ENCODE results near the gene ANKRD16.
"Not testable (repeated sequence)": the region's sequence is repeated elsewhere in the genome, so short reads cannot be mapped to it uniquely, and the experiment has no call there.

ANKRD16 gene

DNA sequence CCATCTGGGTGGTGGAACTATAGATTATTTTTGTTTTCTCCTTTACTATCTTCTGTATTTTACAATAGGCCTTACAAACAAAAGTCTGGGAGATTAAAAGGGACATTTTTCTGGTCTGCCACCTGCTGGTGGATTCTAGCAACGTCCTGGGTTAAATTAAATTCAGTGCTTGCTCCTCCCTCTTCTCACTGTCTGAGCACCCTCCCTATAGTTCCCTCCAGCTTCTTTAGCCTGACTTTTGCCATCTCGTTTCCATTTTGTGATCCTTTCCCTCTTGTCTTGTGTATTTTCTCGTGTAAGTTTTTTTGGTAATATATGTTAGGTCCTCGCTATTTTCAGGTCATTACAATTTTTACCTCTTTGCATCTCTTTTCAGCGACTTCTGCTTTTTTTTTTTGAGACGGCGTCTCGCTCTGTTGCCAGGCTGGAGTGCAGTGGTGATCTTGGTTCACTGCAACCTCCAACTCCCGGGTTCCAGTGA is 16.1 kb downstream of the ANKRD16 start:
- TF ChIP-seq, protein P1, sequence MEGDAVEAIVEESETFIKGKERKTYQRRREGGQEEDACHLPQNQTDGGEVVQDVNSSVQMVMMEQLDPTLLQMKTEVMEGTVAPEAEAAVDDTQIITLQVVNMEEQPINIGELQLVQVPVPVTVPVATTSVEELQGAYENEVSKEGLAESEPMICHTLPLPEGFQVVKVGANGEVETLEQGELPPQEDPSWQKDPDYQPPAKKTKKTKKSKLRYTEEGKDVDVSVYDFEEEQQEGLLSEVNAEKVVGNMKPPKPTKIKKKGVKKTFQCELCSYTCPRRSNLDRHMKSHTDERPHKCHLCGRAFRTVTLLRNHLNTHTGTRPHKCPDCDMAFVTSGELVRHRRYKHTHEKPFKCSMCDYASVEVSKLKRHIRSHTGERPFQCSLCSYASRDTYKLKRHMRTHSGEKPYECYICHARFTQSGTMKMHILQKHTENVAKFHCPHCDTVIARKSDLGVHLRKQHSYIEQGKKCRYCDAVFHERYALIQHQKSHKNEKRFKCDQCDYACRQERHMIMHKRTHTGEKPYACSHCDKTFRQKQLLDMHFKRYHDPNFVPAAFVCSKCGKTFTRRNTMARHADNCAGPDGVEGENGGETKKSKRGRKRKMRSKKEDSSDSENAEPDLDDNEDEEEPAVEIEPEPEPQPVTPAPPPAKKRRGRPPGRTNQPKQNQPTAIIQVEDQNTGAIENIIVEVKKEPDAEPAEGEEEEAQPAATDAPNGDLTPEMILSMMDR (IDR thresholded peaks at IDR 0.05; ENCODE audit: low read depth, low read length, missing control alignments): peak; percentile 79
- Histone ChIP-seq H3K27ac (no peak overlapping the region), H3K36me3 (replicated peaks) (no peaks in the 10 kb centered on the region), H3K27me3 (replicated peaks) (no peaks in the 10 kb centered on the region), H3K4me3 (ENCODE audit: low read depth, low read length) (no peak overlapping the region)
- in situ Hi-C loops (cut with HindIII; ENCODE audit: low pct_ligation_motif_present, low sequenced_read_pairs): no loop called here
- peak; percentile 68 for DNase-seq

DNA sequence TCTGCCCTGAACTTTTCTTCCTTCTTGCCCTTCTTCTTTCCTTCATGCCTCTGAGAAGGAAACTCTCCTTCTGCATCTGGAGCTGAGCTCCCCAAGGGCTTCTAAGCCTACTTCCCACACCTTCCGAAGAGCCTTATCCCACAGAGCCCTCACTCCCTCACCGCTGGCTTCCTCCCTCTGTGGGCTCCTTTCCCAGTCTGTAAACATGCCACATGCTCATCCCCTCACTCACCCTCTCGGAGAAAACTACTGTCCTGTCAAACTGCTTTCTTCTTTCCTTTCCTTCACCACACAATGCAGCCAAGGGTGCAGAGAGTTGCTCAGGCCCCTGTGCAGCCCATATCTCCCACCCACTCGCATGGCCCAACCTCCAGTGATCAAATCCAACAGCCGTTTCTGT is 18.1 kb downstream of the ANKRD16 start:
- in situ Hi-C loops (cut with HindIII; ENCODE audit: low pct_ligation_motif_present, low sequenced_read_pairs): no loop called here
- no peak overlapping the region for H3K27ac ChIP-seq
- H3K4me3 ChIP-seq (ENCODE audit: low read depth, low read length): no peak overlapping the region
- no peak for DNase-seq
- H3K27me3 ChIP-seq (replicated peaks): no peaks in the 10 kb centered on the region
- H3K36me3 ChIP-seq (replicated peaks): no peaks in the 10 kb centered on the region
- TF ChIP-seq, protein P1 (IDR thresholded peaks at IDR 0.05; ENCODE audit: low read depth, low read length, missing control alignments): no peak

DNA sequence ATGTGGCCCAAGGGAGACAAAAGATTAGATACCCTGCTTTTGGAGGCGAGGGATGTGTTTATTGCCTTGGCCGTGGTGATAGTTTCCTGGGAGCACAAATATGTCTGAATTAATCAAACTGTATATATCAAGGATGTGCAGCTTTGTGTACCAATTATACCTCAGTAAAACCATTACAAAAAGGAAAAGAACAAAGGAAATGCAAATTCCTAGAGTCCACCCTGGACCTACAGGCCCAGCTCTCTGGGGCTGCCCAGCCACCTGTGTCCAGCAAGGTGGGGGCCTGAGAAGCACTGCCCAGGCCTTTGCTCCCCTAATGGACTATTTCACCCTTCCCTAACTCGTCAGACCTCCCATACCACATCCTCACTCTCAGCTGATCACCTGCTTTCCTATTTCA is 20.5 kb downstream of the ANKRD16 start:
- no peak for DNase-seq
- TF ChIP-seq, protein P1 (IDR thresholded peaks at IDR 0.05; ENCODE audit: low read depth, low read length, missing control alignments): no peak
- Histone ChIP-seq H3K27me3 (replicated peaks) (no peaks in the 10 kb centered on the region), H3K4me3 (ENCODE audit: low read depth, low read length) (no peak overlapping the region), H3K36me3 (replicated peaks) (no peaks in the 10 kb centered on the region), H3K27ac (no peak overlapping the region)
- in situ Hi-C loops (cut with HindIII; ENCODE audit: low pct_ligation_motif_present, low sequenced_read_pairs): no loop called here

DNA sequence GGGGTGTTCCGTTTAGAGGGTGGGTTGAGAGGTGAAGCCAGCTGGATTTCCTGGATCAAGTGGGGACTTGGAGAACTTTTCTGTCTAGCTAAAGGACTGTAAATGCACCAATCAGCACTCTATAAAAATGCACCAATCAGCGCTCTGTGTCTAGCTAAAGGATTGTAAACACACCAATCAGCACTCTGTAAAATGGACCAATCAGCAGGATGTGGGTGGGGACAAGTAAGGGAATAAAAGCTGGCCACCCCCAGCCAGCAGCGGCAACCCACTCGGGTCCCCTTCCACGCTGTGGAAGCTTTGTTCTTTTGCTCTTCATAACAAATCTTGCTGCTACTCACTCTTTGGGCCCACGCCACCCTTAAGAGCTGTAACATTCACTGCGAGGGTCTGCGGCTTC is 21.3 kb downstream of the ANKRD16 start:
- in situ Hi-C loops (cut with HindIII; ENCODE audit: low pct_ligation_motif_present, low sequenced_read_pairs); H3K4me3 ChIP-seq (ENCODE audit: low read depth, low read length); H3K27ac ChIP-seq; DNase-seq; H3K27me3 ChIP-seq (replicated peaks); H3K36me3 ChIP-seq (replicated peaks): not testable (repeated sequence)

DNA sequence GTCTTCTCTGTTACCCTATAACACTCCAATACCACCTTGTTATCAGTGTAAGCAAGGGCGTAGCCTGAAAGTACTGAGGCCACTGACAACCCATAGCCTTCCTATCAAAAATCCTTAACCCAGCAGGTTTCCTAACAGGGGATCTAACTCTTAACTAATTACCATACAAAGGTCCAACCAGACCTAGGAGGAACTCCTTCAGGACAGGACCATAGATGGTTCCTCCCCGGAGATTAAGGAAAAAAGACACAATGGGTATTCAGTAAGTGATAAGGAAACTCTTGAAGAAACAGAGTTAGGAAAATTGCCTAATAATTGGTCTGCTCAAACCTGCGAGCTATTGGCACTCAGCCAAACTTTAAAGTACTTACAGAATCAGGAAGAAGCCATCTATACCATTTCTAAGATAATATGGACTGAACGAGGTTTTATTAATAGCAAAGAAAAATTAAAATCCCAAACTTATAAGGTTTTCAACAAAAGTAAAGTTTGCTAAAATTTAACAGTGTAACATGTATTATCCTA is 22.5 kb downstream of the ANKRD16 start:
- DNase-seq; in situ Hi-C loops (cut with HindIII; ENCODE audit: low pct_ligation_motif_present, low sequenced_read_pairs): not testable (repeated sequence)

DNA sequence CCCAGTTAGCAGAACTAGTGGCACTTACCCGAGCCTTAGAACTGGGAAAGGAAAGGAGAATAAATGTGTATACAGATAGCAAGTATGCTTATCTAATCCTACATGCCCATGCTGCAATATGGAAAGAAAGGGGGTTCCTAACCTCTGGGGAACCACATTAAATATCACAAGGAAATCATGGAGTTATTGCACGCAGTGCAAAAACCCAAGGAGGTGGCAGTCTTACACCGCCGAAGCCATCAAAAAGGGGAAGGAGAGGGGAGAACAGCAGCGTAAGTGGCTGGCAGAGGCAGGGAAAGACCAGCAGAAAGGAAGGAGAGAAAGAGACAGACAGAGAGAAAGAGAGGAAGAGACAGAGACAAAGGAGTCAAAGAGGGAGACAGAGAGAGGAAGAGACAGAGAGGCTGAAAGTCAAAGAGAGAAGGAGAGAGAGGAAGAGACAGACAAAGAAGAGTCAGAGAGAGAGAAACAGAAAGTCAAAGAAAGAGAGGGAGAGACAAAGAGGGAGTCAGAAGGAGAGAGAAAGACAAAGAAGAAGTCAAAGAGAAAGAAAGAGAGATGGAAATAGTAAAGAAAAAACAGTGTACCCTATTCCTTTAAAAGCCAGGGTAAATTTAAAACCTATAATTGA is 23.1 kb downstream of the ANKRD16 start:
- DNase-seq; H3K36me3 ChIP-seq (replicated peaks); H3K4me3 ChIP-seq (ENCODE audit: low read depth, low read length); in situ Hi-C loops (cut with HindIII; ENCODE audit: low pct_ligation_motif_present, low sequenced_read_pairs); H3K27me3 ChIP-seq (replicated peaks); H3K27ac ChIP-seq: not testable (repeated sequence)

More for the DNA sequence above, 22.5 kb downstream of the ANKRD16 start:
- not testable (repeated sequence) for H3K27ac ChIP-seq; H3K4me3 ChIP-seq (ENCODE audit: low read depth, low read length); H3K36me3 ChIP-seq (replicated peaks); H3K27me3 ChIP-seq (replicated peaks)

DNA sequence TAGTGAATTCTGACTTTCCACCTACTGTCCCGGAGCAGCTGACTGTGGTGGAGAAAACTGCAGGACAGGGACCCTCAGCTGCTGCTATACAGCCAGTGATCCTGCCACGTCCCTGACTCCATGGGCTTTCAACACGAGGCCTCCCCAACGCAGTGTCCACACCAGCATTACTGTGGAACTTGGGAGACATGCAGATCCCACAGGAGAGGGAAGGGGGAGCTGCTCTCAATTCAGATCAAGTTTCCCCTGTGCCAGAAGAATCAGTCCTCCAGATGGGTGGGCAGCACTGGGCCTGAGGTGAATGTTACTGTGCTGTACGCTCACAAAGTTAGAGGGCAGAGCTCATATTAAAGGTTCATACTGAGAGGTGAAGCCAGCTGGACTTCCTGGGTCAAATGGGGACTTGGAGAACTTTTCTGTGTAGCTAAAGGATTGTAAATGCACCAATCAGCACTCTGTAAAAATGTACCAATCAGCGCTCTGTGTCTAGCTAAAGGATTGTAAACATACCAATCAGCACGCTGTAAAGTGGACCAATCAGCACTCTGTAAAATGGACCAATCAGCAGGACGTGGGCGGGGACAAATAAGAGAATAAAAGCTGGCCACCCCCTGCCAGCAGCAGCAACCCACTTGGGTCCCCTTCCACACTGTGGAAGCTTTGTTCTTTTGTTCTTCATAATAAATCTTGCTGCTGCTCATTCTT is 26.6 kb downstream of the ANKRD16 start:
- H3K36me3 ChIP-seq (replicated peaks); in situ Hi-C loops (cut with HindIII; ENCODE audit: low pct_ligation_motif_present, low sequenced_read_pairs); H3K27ac ChIP-seq; DNase-seq; H3K4me3 ChIP-seq (ENCODE audit: low read depth, low read length); H3K27me3 ChIP-seq (replicated peaks): not testable (repeated sequence)

Data from brain microvascular endothelial cell (primary cell).